NB4 (cell line): ENCODE results near the gene ABLIM1.
"Not testable (repeated sequence)": the region's sequence is repeated elsewhere in the genome, so short reads cannot be mapped to it uniquely, and the experiment has no call there.

ENCODE experiments used
- DNase-seq: peaks from one replicate; pipeline ENCODE4 v3.0.0; 2010; ENCODE audit warnings: low read depth
- H3K4me3 ChIP-seq: one replicate; pipeline ENCODE4 v1.5.1; 2011; ENCODE audit warnings: mild to moderate bottlenecking, low read depth, low read length, moderate library complexity
- MYC ChIP-seq: IDR thresholded peaks from 2 replicates; pipeline ENCODE4 v1.6.1; 2011; ENCODE audit warnings: low read depth, low read length
- POLR2A ChIP-seq: IDR thresholded peaks from 2 replicates; pipeline ENCODE4 v1.6.1; 2011; ENCODE audit warnings: mild to moderate bottlenecking; ENCODE audit not compliant: insufficient read length; ENCODE audit errors: extremely low read depth
- TF ChIP-seq, protein P1 (sequence below): IDR thresholded peaks from 2 replicates; pipeline ENCODE4 v1.6.1; 2011; ENCODE audit warnings: low read depth, low read length
- TF ChIP-seq, protein P2 (sequence below): IDR thresholded peaks from one replicate; pipeline ENCODE4 v1.5.1; 2012; ENCODE audit warnings: low read depth, low read length

ABLIM1 gene

GRCh38 chr10:114697061-114697598 is 39.1 kb upstream of the ABLIM1 start:
- H3K4me3 ChIP-seq = no peak overlapping the region
- no peak for DNase-seq
- TF ChIP-seq, protein P1, sequence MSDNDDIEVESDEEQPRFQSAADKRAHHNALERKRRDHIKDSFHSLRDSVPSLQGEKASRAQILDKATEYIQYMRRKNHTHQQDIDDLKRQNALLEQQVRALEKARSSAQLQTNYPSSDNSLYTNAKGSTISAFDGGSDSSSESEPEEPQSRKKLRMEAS = no peak
- TF ChIP-seq POLR2A (no peak), MYC (no peak)
- TF ChIP-seq, protein P2, sequence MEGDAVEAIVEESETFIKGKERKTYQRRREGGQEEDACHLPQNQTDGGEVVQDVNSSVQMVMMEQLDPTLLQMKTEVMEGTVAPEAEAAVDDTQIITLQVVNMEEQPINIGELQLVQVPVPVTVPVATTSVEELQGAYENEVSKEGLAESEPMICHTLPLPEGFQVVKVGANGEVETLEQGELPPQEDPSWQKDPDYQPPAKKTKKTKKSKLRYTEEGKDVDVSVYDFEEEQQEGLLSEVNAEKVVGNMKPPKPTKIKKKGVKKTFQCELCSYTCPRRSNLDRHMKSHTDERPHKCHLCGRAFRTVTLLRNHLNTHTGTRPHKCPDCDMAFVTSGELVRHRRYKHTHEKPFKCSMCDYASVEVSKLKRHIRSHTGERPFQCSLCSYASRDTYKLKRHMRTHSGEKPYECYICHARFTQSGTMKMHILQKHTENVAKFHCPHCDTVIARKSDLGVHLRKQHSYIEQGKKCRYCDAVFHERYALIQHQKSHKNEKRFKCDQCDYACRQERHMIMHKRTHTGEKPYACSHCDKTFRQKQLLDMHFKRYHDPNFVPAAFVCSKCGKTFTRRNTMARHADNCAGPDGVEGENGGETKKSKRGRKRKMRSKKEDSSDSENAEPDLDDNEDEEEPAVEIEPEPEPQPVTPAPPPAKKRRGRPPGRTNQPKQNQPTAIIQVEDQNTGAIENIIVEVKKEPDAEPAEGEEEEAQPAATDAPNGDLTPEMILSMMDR = no peak

DNA sequence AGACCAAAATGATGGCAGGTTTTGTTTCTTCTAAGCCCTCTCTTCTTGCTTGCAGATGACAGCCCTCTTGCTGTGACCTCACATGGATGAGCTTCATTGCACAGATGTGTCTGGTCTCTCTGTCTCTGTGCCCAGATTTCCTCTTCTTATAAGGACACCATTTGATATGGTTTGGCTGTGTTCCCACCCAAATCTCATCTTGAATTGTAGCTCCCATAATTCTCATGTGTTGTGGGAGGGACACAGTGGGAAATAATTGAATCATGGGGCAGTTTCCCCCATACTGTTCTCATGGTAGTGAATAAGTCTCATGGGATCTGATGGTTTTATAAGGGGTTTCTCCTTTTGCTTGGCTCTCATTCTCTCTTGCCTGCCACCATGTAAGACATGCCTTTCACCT is 38.2 kb upstream of the ABLIM1 start:
- not testable (repeated sequence) for DNase-seq, H3K4me3 ChIP-seq

DNA sequence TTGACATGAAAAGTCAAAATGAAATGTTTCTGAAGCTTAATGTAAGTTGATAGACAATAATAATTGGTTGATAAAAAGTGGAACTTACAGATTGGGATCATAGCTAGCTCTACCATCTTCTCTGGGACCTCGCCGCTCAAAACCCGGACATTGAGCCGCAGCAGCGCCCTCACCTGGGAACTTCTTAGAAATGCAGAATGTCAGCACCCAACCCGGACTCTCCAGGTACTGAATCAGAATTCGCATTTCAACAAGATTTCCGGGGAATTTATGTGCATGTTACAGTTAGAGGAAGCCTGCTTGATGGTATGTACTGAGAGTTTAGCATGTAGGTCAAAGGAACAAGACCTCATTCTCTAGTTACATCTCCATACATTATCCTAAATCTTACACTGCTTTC is 36.7 kb upstream of the ABLIM1 start:
- H3K4me3 ChIP-seq = no peak overlapping the region
- DNase-seq = peak; percentile 56
- TF ChIP-seq POLR2A = no peak
- TF ChIP-seq, protein P2 = peak; percentile 79

DNA sequence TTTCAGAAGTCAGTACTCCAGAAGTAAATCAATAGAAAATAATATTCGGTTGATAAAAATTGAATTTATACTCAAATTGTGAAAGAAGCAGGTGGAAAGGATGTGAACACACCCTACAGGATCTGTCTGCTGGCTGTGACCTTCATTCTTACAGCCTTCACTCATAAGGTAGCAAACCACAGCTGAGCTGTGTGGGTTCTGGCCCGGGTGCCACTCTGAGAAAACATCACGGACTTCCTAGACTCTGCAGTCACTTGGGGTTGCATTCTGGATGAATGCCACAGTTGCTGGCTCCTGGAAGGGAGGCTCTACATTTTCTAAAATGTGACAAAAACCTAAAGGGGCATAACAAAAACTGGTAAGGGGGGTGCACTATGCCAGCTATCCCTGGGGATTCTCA is 36.0 kb upstream of the ABLIM1 start:
- no peak for DNase-seq

GRCh38 chr10:114691442-114691941 is 33.4 kb upstream of the ABLIM1 start:
- peak; percentile 29 for DNase-seq
- no peak overlapping the region for H3K4me3 ChIP-seq
- TF ChIP-seq, protein P1 = no peak
- no peak for TF ChIP-seq POLR2A
- TF ChIP-seq, protein P2 = no peak
- no peak for TF ChIP-seq MYC

More for the DNA sequence above, 36.0 kb upstream of the ABLIM1 start:
- TF ChIP-seq POLR2A (no peak), MYC (no peak)
- TF ChIP-seq, protein P1 = no peak
- TF ChIP-seq, protein P2 = no peak
- H3K4me3 ChIP-seq = no peak overlapping the region

DNA sequence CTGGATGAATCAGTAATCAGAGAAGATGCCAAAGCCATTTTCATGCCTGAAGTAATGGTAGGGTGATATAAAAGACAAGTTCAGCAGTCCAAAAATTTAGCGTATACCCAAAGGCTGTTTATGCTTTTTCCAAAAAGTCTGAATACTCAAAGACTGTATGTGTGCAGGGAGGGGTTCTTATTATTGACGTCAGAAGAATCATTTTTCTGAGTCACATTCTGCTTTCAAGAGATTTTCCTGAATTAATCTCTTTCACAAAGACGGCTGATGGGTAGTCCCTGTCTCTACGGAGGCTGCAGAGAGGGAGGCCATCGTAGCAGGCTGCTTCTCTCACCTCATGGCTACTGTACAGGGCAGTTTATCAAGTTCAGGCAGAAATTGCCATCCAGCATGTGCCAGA is 30.7 kb upstream of the ABLIM1 start:
- H3K4me3 ChIP-seq = no peak overlapping the region
- TF ChIP-seq POLR2A (no peak), MYC (no peak)
- TF ChIP-seq, protein P1 = no peak
- TF ChIP-seq, protein P2 = no peak
- DNase-seq = no peak
